Hematopoietic multipotent progenitor cell treated with erythropoietin and hydrocortisone succinate and interleukin-3 and kit ligand, for 4 days (in vitro differentiated cells): ENCODE data around the gene BLZF1.
"Not testable (repeated sequence)": the region's sequence is repeated elsewhere in the genome, so short reads cannot be mapped to it uniquely, and the experiment has no call there.

ENCODE experiments used
- DNase-seq: peaks from one replicate; pipeline ENCODE4 v3.0.0-alpha.2; 2015

The BLZF1 gene, protein sequence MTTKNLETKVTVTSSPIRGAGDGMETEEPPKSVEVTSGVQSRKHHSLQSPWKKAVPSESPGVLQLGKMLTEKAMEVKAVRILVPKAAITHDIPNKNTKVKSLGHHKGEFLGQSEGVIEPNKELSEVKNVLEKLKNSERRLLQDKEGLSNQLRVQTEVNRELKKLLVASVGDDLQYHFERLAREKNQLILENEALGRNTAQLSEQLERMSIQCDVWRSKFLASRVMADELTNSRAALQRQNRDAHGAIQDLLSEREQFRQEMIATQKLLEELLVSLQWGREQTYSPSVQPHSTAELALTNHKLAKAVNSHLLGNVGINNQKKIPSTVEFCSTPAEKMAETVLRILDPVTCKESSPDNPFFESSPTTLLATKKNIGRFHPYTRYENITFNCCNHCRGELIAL

DNA sequence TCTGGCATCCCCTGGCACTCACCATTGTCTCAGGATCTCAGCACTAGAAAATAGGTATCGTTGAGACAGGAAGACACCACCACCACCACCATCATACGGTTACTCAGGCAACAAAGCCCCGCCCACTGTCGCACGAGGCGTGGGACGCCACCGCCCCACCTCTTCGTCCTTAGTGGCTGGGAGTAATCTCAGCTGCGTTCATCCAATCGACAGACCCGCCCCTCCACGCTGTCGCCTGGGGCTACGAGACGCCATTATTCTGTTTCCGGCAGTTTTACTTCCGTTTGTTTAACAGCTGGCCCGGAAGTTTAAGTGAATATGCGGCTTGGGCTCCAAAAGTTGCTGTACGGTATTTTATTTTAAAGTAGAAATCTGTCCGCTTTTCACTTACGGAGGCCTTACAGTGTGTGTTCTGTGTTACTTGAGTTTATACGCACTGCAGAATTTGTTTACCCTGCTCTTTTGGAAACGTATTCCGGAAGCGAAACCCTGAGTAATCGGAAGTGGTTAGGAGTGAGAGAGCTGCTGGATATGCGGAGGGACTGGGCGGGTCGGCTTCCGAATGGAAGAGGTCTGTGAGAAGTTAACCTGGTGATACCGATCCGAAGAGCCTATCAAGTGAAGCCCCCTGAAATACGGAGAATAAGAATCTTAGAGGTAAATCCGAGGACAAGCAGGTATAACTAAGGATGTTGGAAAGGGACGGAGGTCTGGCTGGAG lies at the start of gene BLZF1, which contains the start of gene NME7:
BLZF1 (plus strand) TSS at position 510 of the 720 bp plus-strand sequence. CDS start 1,328 bp downstream, outside the sequence.
NME7 (minus strand) TSS at position 112 of the 720 bp plus-strand sequence; CDS start at position 25, 87 bp downstream.
- DNase-seq: peak; percentile 99

DNA sequence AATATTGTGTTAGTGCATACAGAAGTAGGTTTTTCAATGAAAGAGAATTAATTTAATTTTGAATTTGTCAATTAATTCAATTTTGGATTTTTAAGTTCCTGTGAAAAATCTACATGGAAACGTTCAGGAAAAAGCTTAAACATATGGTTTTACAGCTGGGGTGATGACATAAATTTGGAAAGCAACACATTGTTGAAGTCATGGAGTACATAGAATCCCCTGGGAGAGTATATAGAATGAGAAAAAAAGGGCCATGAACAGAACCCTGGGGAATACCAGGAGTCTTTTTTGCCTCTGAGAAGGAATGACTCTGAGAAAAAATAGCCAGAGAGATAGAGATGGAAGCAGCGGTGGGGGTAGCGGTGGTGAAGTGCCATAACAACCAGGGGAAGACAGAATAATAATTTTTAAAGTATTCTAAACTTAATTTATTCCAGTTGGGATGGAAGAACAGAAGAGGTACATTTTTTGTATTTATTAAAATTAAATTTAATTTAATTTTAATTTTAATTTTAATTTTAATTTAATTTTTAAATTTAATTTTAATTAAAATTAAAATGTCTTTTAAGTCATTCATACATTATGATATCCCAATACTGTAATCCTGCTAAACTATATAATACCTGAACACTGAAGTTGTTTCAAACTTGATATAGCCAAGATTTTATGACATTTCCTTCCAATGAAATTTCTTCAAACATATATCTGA lies 49.3 kb upstream of the BLZF1 start:
- DNase-seq: no peak

DNA sequence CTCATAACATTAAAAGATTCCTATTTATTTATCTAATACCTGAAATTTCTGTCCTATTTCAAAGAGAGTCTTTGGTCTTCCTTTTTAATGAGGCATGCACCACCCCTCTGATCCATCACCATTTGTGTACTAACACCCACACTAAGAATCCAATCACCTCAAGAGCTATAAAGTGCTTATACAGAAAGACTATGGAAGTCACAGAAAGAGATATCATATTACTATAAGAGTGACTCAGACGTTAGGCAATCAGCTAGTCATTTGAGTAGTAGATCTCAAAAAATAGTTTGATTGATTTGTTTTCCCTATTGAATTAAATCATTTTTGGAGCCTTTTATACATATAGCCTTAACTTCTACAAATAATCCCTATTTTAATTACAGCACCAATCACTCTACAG lies 46.5 kb upstream of the BLZF1 start:
- DNase-seq: no peak

DNA sequence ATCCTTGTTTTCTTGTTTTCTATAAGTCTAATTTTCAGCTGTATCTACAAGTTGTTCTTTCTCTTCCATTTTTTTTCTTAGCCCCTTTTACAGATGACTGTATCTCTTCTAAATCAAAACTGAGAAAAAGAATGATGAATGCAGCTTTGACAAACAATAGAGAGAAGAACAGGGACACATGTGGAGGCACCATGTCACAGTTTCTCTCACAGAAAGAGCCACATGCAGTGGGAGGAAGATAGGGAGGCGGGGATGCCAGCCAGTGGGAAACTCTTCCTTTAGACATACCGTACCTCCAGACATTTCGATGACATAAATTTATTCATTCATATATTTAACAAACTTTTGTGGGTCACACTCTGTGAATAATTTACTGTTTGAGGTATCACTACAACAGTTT lies 45.9 kb upstream of the BLZF1 start:
- DNase-seq: no peak

DNA sequence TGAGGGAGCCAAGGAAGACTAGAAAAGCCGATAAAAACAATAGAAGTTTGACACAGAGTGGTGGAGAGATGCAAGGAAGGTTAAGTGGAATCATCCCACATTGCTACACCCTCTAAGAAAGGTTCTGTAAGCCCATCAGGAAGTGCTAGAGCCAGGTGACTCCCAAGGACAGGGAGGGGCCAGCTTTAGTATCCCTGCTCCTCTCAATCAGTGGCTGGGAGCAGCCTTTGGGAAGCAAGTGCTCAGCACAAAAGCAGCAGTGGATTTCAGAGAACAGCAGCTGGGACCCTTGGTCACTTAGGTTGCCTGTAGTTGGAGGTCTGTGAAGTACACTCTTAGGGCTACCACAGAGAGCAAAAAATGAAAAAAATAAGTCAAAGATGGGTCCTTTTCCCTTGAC lies 42.9 kb upstream of the BLZF1 start:
- DNase-seq: no peak

DNA sequence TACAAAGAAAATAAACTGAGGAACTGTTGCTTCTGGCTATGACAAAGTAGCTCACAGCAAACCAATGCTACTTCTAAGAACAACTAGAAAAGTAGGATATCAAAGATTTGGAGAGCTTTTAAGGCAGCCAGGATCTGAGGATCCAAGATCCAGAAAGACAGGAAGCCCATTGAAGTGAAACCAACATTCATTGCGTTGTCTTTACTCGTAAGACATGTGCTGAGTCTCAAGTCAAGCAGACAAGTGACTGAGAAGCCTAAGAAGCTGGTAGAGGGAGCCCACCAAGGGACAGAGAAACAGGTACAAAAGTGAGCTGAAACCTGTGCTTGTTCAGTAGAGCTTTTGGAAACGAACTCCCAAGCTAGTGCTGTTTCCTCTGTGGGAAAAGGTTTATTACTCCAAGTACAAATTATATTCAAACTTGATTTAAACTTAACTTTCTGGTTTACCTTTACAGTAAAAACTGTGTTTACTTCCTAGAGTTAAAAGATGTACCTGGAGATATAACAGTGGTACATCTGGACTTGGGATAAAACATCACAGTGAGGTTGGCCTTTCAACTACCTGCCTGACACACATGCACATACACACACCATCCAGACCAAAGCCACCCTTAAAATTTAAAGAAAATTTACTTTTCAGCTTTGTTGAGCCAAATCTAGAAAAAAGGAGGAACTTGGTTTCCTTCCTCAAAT lies 41.6 kb upstream of the BLZF1 start:
- DNase-seq: peak; percentile 47

DNA sequence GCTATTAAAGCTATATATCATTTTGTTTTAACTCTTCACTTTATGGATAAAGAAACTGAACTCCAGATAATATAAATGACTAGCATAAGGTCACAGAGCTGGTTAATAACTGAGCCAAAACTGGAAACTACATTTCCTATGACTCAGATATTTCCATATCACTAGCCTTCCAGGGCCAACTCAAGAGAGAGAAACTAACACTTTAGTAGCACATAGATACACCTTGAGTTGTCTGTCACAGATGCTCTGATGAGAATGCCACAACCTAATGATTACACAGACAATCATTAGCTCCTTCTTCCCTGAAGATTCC lies 41.1 kb upstream of the BLZF1 start:
- DNase-seq: peak; percentile 73

DNA sequence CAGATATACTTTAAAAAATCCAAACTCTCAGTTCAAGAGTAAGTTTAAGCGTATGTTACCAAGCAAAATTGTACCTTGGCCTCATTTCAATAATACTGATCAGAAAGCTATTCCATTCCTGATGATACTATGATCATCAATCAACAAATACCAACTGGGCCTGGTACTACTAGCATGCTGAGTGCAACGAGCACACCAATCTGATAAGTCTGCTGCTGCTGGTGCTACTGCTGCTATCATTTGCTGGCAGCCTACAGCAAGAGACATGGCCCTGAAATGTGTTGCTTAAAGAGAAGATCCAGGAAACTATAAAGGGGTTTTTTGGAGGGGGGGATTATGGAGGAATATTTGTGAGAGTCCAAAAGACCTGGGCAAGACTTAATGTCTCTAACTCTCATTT lies 40.1 kb upstream of the BLZF1 start:
- peak; percentile 78 for DNase-seq

DNA sequence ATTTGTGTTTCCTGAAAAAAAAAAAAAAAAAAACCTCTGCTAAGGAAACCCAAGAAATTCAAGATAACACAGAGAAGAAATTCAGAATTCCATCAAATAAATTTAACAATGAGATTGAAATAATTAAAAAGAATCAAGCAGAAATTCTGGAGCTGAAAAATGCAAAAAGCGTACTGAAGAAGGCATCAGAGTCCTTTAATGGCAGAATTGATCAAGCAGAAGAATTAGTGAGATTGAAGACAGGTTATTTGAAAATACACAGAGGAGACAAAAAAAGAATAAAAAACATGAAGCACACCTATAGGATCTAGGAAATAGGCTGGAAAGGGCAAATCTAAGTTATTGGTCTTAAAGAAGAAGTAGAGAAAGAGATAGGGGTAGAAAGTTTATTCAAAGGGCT lies 38.6 kb upstream of the BLZF1 start:
- no peak for DNase-seq

DNA sequence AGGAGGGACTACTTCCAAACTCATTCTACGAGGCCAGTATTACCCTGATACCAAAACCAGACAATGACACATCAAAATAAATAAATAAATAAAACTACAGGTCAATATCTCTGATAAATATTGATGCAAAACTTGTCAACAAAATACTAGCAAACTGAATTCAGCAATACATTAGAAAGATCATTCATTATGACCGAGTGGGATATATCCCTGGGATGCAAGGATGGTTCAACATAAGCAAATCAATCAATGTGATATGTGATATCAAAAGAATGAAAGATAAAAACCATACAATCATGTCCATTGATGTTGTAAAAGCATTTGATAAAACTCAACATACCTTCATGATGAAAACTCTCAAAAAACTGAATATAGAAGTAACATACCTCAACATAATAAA lies 37.1 kb upstream of the BLZF1 start:
- no peak for DNase-seq

DNA sequence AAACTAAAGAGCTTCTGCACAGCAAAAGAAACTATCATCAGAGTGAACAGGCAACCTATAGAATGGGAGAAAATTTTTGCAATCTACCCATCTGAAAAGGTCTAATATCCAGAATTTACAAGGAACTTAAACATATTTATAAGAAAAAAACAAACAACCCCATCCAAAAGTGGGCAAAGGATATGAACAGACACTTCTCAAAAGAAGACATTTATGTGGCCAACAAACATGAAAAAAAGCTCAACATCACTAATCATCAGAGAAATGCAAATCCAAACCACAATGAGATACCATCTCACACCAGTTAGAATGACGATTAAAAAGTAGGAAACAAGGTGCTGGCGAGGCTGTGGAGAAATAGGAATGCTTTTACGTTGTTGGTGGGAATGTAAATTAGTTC lies 33.3 kb upstream of the BLZF1 start:
- not testable (repeated sequence) for DNase-seq

DNA sequence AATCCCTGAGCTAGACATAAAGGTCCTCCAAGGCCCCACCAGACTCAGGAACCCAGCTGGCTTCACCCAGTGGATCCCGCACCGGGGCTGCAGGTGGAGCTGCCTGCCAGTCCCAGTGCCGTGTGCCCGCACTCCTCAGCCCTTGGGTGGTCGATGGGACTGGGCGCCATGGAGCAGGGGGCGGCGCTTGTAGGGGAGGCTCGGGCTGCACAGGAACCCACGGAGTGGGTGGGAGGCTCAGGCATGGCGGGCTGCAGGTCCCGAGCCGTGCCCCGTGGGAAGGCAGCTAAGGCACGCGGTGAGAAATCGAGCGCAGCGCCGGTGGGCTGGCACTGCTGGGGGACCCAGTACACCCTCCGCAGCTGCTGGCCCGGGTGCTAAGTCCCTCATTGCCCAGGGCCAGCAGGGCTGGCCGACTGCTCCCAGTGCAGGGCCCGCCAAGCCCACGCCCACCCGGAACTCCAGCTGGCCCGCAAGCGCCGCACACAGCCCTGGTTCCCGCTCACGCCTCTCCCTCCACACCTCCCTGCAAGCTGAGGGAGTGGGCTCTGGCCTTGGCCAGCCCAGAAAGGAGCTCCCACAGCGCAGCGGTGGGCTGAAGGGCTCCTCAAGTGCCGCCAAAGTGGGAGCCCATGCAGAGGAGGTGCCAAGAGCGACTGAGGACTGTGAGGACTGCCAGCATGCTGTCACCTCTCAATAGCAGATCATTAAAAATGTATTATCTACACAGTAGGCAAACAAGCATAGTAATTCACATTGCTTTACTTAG lies 30.9 kb upstream of the BLZF1 start:
- not testable (repeated sequence) for DNase-seq

DNA sequence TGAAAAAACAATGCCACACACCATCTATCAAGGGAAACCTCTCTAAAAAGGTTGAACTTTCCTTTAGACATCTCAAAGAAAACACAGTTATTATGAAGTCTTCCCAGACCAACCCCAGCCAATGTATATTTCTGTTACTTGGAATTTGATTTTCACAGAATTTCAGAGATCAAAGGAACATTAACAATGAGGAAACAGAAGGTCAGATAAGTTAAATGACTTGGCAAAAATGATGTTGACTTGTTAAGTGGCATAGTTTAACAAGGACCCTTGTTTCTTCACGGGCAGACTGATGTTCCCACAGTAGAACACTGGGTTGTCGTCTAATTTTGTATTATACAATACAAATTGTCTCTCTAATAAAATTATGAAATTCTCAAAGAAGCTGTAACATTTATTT lies 29.4 kb upstream of the BLZF1 start:
- peak; percentile 93 for DNase-seq

DNA sequence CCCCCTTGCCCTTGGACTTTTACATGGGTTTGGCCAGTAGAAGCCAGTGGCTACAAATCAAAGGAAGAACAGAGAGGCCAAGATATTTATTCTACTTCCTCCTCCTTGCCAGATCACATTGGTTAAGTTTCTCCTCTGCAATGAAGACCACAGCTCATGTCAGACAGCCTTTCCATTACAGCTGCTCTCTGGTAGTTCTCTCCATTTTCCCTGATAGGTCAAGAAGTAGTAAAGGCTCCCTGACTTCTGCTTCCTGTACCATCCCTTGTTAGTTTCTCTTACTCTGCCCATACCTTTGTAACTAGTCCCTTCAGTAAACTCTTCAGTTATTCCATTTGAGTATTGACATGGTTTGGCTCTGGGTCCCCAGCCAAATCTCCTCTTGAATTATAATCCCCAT lies 28.2 kb upstream of the BLZF1 start:
- DNase-seq: peak; percentile 22

DNA sequence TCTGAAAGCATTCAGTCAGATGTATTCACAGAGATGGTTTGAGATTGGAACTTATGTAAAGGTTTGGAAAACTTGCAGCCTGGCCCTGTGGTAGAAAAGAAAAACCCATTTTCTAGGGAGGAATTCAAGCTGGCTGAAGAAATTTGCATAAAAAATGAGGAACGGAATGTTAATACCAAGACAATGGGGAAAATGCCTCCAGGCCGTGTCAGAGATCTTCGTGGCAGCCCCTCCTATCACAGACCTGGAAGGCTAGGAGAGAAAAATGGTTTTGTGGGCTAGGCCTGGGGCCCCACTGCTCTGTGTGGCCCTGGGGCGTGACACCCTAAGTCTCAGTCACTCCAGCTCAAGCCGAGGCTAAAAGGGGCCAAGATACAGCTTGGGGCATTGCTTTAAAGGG lies 27.1 kb upstream of the BLZF1 start:
- peak; percentile 34 for DNase-seq

DNA sequence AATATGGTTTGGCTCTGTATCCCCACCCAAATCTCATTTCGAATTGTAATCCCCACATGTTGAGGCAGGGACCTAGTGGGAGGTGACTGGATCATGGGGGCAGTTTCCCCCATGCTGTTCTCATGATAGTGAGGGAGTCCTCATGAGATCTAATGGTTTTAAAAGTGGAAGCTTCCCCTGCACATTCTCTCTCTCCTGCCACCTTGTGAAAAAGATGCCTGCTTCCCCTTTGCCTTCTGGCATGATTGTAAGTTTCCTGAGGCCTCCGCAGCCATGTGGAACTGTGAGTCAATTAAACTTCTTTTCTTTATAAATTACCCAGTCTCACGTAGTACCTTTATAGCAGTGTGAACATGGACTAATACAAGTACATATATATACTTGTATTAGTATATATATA lies 25.9 kb upstream of the BLZF1 start:
- peak; percentile 45 for DNase-seq

DNA sequence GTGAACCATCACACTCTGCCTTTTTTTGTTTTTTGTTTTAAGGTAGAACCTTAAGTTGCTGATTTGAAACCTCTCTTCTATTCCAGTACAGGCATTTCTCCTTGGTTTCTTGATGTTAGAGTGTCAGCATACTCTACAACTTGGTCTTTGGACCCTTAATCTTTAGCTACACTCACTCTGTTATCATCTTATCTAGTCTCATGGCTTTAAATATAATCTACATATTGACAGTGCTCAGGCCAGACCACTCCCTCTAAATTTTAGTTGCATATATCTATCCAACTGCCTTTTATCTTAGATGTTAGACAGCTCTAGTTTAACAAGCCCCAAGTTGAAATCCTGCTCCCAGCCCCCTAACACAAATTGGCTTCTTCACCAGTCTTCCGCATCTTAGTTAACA lies 22.5 kb upstream of the BLZF1 start:
- DNase-seq: peak; percentile 37

DNA sequence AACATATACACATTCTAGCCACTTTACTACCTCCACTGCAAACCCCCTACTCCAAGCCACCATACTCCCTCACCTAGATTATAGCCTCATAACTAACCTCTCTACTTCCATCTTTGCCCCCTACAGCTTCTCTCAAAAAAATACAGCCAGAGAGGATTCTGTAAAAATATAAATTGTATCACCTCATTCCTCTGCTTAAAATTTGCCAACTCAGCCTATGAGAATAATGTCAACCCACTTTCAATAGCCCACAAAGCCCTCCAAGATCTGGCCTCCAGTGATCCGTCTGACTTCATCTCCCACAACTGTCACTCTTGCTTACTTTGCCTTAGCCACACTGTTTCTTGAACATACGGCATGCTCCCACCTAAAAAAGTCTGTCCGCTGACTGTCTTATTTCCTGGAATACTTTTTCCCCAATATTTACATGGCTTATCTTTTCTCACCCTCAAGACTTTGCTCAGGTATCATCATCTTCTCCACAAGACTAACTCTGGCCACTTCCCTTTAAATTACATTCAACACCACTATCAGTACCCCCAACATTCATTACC lies 21.9 kb upstream of the BLZF1 start:
- DNase-seq: no peak

DNA sequence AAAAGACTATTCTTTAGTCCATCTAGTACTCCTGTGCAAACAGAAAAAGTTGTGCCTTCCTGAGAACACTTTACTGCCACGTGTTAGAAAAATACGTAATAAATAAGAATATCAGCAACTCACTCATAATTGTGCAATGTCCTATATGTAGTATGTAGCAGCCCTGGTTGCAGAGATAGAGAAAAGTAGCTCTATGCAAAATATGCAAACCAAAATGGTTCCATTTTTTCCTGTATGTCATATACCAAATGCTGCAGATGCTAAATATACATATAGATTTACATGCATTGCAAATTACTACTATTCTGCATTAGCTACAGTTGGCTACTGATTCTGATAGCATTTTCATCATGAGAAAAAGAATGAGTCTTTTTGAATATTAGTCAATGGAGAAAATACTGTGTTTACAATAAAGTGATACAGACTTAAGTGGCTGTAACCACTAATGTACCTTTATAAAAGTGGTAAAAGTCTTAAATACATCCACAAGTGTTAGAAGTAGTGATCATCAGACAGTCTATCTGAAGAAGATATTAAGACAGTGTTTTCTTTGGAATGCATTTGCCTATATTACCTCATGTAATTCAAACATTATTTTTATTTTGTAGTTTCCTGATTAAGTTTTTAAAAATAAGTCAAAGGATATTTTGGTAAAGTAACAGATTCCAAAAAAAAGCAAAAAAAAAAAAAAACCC lies 20.2 kb upstream of the BLZF1 start:
- no peak for DNase-seq

DNA sequence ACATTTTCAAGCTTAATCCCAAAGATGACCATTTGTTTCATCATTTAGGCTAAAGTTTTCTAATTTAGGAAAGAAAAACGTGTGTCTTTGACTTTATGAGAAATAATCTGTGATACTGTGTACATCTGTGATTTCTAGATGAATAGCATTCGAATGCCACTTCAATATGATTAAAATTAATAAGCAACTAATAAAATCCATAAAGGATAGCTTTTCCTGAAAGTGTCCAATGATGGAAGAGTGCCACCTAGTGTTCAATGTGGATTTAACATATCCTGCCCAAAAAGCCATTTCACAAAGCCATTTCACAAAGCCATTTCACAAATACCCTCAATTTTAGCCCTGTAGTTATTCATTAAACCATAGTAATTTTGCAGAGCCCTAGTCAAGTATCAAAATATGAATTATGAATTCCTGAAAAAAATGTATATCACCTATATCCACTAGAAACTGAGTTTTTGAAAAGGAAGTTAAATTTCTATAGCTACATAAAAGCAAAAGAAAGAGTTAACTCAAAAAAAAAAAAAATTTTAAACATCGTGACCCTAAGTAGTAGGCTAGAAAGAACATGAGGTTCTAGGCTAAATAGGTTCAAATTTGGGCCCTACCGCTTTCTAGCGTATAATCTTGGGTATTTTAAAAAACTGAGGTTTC lies 19.5 kb upstream of the BLZF1 start:
- peak; percentile 86 for DNase-seq

DNA sequence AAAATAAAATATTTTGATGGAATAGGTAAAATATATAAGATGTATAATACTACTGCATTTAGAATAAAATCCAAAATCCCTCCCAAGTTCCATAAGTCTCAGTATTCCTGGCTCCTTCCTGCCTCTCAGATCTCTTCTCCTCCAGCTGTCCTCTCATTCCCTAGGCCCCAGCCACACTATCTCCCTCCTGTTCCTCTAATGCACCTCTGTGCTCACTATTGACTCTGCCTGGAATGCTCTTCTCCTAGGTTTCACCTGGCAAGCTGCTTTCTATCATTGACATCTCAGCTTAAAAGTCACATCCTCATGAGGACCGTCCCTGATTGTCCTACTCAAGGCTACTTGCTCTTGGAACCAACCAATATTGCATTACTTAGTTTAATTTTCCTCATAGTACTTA lies 7.6 kb upstream of the BLZF1 start:
- no peak for DNase-seq
